Superior temporal gyrus (tissue), 1 donor: ENCODE results near the gene PHAF1.
A peak's percentile ranks its signal among the peaks of the same experiment; 100 is the strongest.

Source experiments
- DNase-seq: peaks from one replicate; pipeline ENCODE4 v3.0.0-alpha.2; 2016; ENCODE audit errors: extremely low spot score

Gene PHAF1

DNA sequence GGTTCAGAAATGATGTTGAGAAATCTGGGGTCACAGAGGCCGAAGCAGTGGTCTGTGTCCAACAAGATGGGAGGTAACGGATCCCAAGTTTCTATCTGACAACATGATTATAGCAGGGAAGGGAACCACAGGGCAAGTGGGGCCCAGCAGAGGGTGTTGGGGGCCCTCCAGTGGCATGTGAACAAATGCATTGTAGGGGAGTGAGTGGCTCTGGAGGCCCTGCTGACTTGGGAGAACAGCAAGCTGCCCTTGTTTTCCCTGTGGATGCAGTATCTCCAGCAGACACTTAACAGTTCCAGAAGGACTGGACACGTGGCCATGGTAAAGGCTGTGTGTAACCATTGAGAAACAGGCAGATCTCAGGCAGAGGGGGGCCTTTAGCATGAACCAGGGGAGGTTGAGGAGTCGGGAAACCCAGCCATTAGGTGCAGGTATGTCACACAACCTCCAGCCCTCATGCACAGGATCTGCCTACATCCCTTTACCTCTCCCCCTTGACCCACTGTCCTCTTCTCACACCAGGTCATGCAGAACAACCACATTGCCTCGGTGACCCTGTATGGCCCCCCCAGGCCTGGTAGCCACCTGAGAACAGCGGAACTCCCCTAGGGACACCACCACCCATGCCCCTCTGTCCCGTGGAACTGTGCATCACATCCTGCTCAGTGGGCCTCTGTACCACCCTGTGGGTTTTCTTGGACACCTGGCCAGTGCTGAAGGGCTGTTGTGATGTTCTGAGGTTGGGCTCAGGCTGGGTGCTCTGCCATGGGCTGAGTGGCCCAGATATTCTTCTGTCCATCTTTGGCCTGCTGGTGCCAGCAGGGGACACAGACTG lies 37.0 kb downstream of the PHAF1 start:
- DNase-seq = no peak

DNA sequence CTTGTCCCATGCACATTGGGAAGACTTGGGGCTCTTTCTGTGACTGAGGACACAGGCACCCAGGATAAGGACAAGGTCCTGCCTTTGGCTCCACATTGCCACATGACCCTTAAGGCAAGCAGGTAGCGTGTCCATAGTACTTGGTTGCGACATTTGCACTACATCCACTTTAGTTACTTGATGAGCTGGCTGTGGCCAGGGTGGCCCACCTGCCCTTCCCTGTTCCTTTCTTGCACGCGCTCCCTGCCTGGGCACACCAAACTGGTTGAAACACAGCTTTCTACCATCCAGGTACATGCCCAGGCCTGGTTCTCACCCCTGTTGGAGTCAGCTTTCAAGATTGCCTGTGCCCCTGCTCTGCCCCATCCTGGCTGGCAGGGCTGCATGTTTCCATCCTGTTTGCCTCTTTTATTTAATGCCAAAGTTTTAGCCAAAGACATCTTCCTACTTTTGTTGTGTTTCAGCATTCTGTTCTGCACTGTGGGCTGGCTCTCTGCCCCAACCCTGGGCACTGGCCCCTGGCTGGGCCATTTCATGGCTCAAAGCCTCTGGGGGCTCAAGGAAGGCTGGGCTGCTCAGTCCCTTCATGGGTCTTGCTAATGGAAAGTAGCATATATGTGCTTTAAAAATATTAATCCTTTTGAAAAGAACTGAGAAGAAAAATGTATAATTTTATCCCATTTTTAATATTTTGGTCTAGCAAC lies 37.8 kb downstream of the PHAF1 start:
- DNase-seq = no peak

- DNase-seq = no peak
These were observed 38.5 kb downstream of the PHAF1 start for GRCh38 chr16:67148221-67148620.

GRCh38 chr16:67148656-67149275 lies 39.0 kb downstream of the PHAF1 start:
- DNase-seq = no peak

- no peak for DNase-seq
These were observed 39.7 kb downstream of the PHAF1 start for GRCh38 chr16:67149276-67150046.

DNA sequence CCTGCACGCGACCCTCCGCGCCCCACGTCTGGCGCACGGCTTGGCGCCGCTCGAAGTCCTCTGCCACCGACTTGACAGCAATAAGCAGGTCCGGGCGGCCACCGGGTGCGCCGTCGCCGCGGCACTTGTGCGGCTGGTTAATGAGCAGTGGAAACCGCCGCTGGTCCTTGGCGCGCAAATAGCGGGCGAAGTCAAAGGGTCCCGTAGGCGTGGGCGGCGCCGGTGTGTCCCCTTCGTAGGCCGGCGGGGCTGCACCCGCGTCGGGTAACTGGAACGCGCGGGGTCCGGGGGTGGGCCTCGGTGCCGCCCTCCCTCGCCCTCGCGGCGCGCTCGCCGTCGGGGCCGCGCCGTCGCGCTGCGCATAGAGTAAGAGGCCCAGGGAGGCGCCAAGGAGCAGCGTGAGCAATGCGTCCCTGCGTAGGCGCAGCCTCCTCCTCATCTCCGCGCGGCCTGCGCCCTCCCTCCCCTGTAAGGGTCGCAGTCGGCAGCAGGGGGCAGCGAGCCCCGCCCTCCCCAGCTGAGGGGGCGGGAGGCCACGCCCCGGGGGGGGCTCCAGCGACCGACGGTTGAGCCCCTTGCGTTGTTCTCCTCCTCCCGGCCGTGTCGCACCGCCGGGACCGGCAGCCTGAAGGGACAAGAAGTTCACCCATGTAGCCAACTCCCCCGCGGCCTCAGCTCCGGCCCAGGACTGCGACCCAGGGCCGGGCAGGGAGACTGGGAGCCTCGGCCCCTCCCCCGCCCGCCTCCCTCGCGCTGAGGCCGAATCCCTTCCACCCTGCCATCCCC lies 40.5 kb downstream of the PHAF1 start:
- peak; percentile 11 for DNase-seq

DNA sequence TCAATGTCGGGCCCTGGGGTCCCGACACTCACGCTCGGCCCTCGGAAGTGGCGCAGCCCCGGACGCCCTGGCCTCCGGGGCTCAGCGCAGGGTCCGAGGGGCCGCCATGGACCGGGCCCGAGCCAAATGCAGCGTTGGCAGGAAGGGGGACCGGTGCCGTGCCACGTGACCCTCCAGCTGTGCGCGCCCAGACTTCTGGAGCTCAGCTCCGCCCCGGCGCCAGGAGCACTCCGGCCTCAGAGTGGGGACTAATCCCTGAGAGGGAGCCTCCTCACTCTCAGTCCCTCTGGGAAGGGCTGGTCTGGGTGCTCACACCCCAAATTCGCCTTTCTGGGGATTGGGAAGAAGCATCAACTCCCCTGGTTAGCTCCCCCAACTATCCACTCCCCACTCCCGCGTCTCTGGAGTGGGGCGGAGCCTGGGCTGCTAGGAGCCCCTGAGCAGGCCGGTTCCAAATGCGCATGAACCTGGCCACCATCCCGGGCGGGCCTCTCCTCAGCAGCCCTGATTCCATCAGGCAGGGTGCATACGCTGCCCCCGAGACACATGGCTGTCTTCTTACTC lies 41.2 kb downstream of the PHAF1 start, which contains the start of gene B3GNT9:
Gene B3GNT9, minus strand, starts transcription at position 166 of the 564 bp plus-strand sequence. CDS start 513 bp downstream, outside the sequence.
- DNase-seq = peak; percentile 77

GRCh38 chr16:67151431-67152097 lies 41.8 kb downstream of the PHAF1 start:
- no peak for DNase-seq

- no peak for DNase-seq
These were observed 45.0 kb downstream of the PHAF1 start for GRCh38 chr16:67154578-67155294.

- peak; percentile 84 for DNase-seq
These were observed 45.8 kb downstream of the PHAF1 start for GRCh38 chr16:67155295-67156142.

- no peak for DNase-seq
These were observed 46.6 kb downstream of the PHAF1 start for GRCh38 chr16:67156143-67156844.

DNA sequence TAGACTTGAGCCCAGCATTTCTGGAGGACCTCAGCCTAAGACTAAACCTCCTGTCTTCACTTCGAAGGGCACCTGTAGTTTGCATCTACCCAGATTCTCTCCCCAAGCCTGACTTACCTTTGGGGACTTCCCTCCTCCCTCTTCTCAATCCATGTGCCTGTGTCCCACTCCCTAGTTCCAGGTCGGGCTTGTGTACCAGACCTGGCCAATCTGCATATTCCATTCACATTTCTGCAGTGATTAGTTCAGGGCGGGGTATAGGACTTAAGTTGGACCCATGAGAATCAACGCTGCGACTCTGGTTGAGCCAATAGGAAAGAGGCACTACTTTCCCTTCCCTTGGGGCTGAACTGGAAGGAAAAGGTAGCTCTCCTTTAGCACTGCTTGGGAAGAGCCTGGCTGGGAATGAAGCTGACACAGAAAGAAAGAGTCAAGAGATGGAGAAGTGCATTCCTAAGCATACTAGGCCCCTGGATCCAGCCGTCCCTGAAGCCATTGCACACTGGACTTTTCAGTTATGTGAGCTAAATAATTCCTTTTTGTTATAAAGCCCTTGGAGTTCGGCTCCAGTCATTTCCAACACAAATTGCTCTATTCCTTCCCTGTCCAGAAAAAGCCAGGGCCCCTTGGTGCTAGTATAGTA lies 47.5 kb downstream of the PHAF1 start:
- no peak for DNase-seq

DNA sequence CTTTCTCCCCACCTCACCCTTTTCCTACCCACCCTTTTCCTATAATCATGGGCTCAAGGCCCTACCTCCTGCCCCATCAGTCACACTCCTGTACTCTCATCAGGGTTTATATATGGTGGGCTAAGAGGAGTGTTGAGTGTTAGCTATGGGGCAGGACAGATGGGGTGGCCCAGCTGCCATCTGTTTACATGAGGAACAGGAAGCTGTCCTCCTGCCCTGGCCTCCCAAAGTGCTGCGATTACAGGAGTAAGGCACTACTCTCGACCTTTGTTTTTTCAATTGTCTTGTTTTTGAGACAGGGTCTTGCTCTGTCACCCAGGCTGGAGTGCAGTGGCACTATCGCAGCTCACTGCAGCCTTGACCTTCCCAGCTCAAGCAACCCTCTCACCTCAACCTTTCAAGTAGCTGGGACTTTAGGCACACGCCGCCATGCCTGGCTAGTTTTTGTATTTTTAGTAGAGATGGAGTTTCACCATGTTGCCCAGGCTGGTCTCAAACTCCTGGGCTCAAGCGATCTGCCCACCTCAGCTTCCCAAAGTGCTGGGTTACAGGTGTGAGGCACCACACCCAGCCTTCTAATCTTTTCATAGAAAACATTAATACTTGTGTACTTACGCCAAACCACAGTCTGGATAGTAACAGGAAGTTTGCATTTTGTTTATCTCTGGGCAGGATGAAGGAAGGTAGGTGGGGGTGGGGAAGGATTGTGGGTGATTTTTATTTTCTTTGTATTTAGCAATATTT lies 48.3 kb downstream of the PHAF1 start:
- DNase-seq = no peak

- DNase-seq = no peak
These were observed 49.2 kb downstream of the PHAF1 start for GRCh38 chr16:67158637-67159600.

GRCh38 chr16:67161595-67162058 lies 51.9 kb downstream of the PHAF1 start:
- DNase-seq = no peak
